ENCODE results near the gene HTR4.

Gene HTR4

GRCh38 chr5:148445578-148445977 lies 208.7 kb downstream of the HTR4 start:
- Histone ChIP-seq H3K27me3 (replicated peaks; ENCODE audit: insufficient read depth, low read length) (no peaks in the 10 kb centered on the region), H3F3A (ENCODE audit: insufficient read depth, low read length) (no peaks in the 10 kb centered on the region)
- no peak for DNase-seq

GRCh38 chr5:148443998-148444397 lies 210.3 kb downstream of the HTR4 start:
- Histone ChIP-seq H3K27me3 (replicated peaks; ENCODE audit: insufficient read depth, low read length) (no peaks in the 10 kb centered on the region), H3K4me3 (ENCODE audit: low read length) (no peak overlapping the region), H3F3A (ENCODE audit: insufficient read depth, low read length) (no peaks in the 10 kb centered on the region), H3K9me2 (replicated peaks; ENCODE audit: insufficient read depth, low read length) (no peaks in the 10 kb centered on the region), H4K20me1 (ENCODE audit: insufficient read depth, low read length) (no peaks in the 10 kb centered on the region), H2AFZ (ENCODE audit: low read length) (no peak overlapping the region), H3K4me1 (ENCODE audit: low read length) (no peaks in the 10 kb centered on the region), H3K4me2 (ENCODE audit: low read depth, low read length) (no peak overlapping the region), H3K9me3 (replicated peaks; ENCODE audit: insufficient read depth, low read length) (no peaks in the 10 kb centered on the region), H3K36me3 (replicated peaks; ENCODE audit: insufficient read depth, low read length) (no peaks in the 10 kb centered on the region), H3K9ac (ENCODE audit: low read length) (no peak overlapping the region), H3K27ac (ENCODE audit: low read length) (no peak overlapping the region), H3K79me2 (ENCODE audit: low read length) (no peaks in the 10 kb centered on the region)
- DNase-seq = peak; percentile 75
- no peak for TF ChIP-seq EZH2phosphoT487 (IDR thresholded peaks at IDR 0.05; ENCODE audit: low read length)
- no peak for TF ChIP-seq EZH2 (optimal IDR thresholded peaks at IDR 0.05; ENCODE audit: low read depth, low read length)
- TF ChIP-seq CTCF (IDR thresholded peaks at IDR 0.05; ENCODE audit: low read length) = peak; percentile 73

More at GRCh38 chr5:148445578-148445977, 208.7 kb downstream of the HTR4 start:
- Histone ChIP-seq H3K36me3 (replicated peaks; ENCODE audit: insufficient read depth, low read length) (no peaks in the 10 kb centered on the region), H3K9me3 (replicated peaks; ENCODE audit: insufficient read depth, low read length) (no peaks in the 10 kb centered on the region), H3K79me2 (ENCODE audit: low read length) (no peaks in the 10 kb centered on the region), H3K9me2 (replicated peaks; ENCODE audit: insufficient read depth, low read length) (no peaks in the 10 kb centered on the region), H3K4me1 (ENCODE audit: low read length) (no peaks in the 10 kb centered on the region), H3K9ac (ENCODE audit: low read length) (no peak overlapping the region), H4K20me1 (ENCODE audit: insufficient read depth, low read length) (no peaks in the 10 kb centered on the region), H3K4me3 (ENCODE audit: low read length) (no peak overlapping the region), H3K4me2 (ENCODE audit: low read depth, low read length) (no peak overlapping the region), H2AFZ (ENCODE audit: low read length) (no peak overlapping the region), H3K27ac (ENCODE audit: low read length) (no peak overlapping the region)
- TF ChIP-seq CTCF (IDR thresholded peaks at IDR 0.05; ENCODE audit: low read length) (no peak), EZH2 (optimal IDR thresholded peaks at IDR 0.05; ENCODE audit: low read depth, low read length) (no peak), EZH2phosphoT487 (IDR thresholded peaks at IDR 0.05; ENCODE audit: low read length) (no peak)

DNA sequence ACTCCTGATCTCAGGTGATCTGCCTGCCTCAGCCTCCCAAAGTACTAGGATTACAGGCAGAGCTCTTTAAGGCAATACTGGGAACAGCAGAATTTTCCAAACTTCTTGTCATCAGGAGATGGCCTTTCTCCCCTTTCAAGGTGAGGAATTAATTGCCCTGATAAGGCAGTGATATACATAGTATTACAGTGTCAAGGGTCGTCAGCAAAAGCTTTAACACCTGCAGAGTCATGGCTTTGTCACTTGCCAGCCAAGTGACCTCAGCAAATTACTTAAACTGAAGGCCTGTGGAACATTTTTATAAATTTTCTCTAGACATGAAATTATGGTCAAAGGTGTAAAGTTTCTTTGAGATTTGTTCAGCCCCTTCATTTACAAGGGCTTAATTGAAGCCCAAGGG lies 211.1 kb downstream of the HTR4 start:
- Histone ChIP-seq H2AFZ (ENCODE audit: low read length) (no peak overlapping the region), H4K20me1 (ENCODE audit: insufficient read depth, low read length) (no peaks in the 10 kb centered on the region), H3F3A (ENCODE audit: insufficient read depth, low read length) (no peaks in the 10 kb centered on the region), H3K9me3 (replicated peaks; ENCODE audit: insufficient read depth, low read length) (no peaks in the 10 kb centered on the region), H3K36me3 (replicated peaks; ENCODE audit: insufficient read depth, low read length) (0 out of 2 replicates have a peak, but pooled peaks cover 3% of the 10 kb centered on the region), H3K27ac (ENCODE audit: low read length) (no peak overlapping the region), H3K27me3 (replicated peaks; ENCODE audit: insufficient read depth, low read length) (no peaks in the 10 kb centered on the region), H3K9me2 (replicated peaks; ENCODE audit: insufficient read depth, low read length) (no peaks in the 10 kb centered on the region), H3K79me2 (ENCODE audit: low read length) (no peaks in the 10 kb centered on the region), H3K4me3 (ENCODE audit: low read length) (no peak overlapping the region), H3K4me2 (ENCODE audit: low read depth, low read length) (no peak overlapping the region), H3K4me1 (ENCODE audit: low read length) (no peaks in the 10 kb centered on the region), H3K9ac (ENCODE audit: low read length) (no peak overlapping the region)
- DNase-seq = no peak
- no peak for TF ChIP-seq EZH2 (optimal IDR thresholded peaks at IDR 0.05; ENCODE audit: low read depth, low read length)
- TF ChIP-seq CTCF (IDR thresholded peaks at IDR 0.05; ENCODE audit: low read length) = no peak
- TF ChIP-seq EZH2phosphoT487 (IDR thresholded peaks at IDR 0.05; ENCODE audit: low read length) = no peak
